ENCODE measurements around the gene CBS.
"Not testable (repeated sequence)": the region's sequence is repeated elsewhere in the genome, so short reads cannot be mapped to it uniquely, and the experiment has no call there.

The CBS gene

GRCh38 chr21:43102281-43102680 lies 26.6 kb upstream of the CBS start:
- H3K4me2 ChIP-seq (ENCODE audit: low read length, poor library complexity, severe bottlenecking); H3K27ac ChIP-seq (ENCODE audit: low read length, poor library complexity, severe bottlenecking); H3K4me3 ChIP-seq (ENCODE audit: insufficient read depth in 1 of 2, low read depth in 1 of 2, low read length in 2 of 2); H2BK120ac ChIP-seq (ENCODE audit: low read depth, low read length); H2BK15ac ChIP-seq (ENCODE audit: low read depth, poor library complexity, severe bottlenecking); H3K9ac ChIP-seq (ENCODE audit: low read length); DNase-seq; H2BK12ac ChIP-seq (ENCODE audit: low read length in 2 of 2); H3K4me1 ChIP-seq (ENCODE audit: control insufficient read depth, insufficient read depth, low read depth, low read length); H3K4ac ChIP-seq (ENCODE audit: low read depth in 1 of 2, low read length in 2 of 2); H3K18ac ChIP-seq (ENCODE audit: low read depth in 1 of 2, low read length in 2 of 2); H2AK5ac ChIP-seq (ENCODE audit: low read length, severe bottlenecking); H3K14ac ChIP-seq (ENCODE audit: low read length in 2 of 2); H2AFZ ChIP-seq (ENCODE audit: low read depth, low read length); H3K27me3 ChIP-seq (ENCODE audit: control insufficient read depth in 1 of 2, insufficient read depth in 1 of 2, low read length in 2 of 2); H3K79me1 ChIP-seq (replicated peaks; ENCODE audit: low read length, poor library complexity, severe bottlenecking); H3K36me3 ChIP-seq (ENCODE audit: control insufficient read depth in 1 of 2, insufficient read depth in 2 of 2, low read depth in 1 of 2, low read length in 2 of 2); H4K8ac ChIP-seq (ENCODE audit: low read length); H4K91ac ChIP-seq (ENCODE audit: low read length); H2BK5ac ChIP-seq (ENCODE audit: low read depth, low read length, poor library complexity, severe bottlenecking); H3K9me3 ChIP-seq (ENCODE audit: control insufficient read depth, low read length); H3K23ac ChIP-seq (ENCODE audit: low read length in 2 of 2): not testable (repeated sequence)
- WGBS: no CpG with 5 or more reads among the region's 4 CpGs

DNA sequence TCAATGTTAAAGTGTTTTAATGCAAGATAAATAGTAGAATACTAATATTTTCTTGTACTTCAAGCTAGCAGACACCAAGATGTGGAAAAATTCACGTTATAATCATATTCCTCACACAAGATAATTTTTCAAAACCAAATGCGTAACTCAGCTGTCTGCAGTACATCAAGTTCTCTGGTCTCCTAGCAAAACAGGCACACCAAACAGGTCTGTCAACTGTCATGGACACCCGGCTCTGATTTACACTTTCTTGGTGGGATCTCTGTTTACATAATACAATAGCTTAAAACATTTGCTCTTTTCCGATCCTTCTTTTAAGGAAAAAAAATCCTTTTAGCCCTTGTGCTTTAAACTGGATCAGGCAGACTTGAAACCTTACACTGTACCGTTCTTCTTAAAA lies 26.0 kb upstream of the CBS start:
- H3K4ac ChIP-seq (ENCODE audit: low read depth in 1 of 2, low read length in 2 of 2); H3K9ac ChIP-seq (ENCODE audit: low read length); H2BK12ac ChIP-seq (ENCODE audit: low read length in 2 of 2); H3K27ac ChIP-seq (ENCODE audit: low read length, poor library complexity, severe bottlenecking); H2BK15ac ChIP-seq (ENCODE audit: low read depth, poor library complexity, severe bottlenecking); H2BK5ac ChIP-seq (ENCODE audit: low read depth, low read length, poor library complexity, severe bottlenecking); H4K8ac ChIP-seq (ENCODE audit: low read length); H3K18ac ChIP-seq (ENCODE audit: low read depth in 1 of 2, low read length in 2 of 2); H2BK120ac ChIP-seq (ENCODE audit: low read depth, low read length); H2AK5ac ChIP-seq (ENCODE audit: low read length, severe bottlenecking); H3K14ac ChIP-seq (ENCODE audit: low read length in 2 of 2); DNase-seq; H3K4me2 ChIP-seq (ENCODE audit: low read length, poor library complexity, severe bottlenecking); H4K91ac ChIP-seq (ENCODE audit: low read length); H3K4me3 ChIP-seq (ENCODE audit: insufficient read depth in 1 of 2, low read depth in 1 of 2, low read length in 2 of 2); H3K4me1 ChIP-seq (ENCODE audit: control insufficient read depth, insufficient read depth, low read depth, low read length); H3K79me1 ChIP-seq (replicated peaks; ENCODE audit: low read length, poor library complexity, severe bottlenecking); H3K36me3 ChIP-seq (ENCODE audit: control insufficient read depth in 1 of 2, insufficient read depth in 2 of 2, low read depth in 1 of 2, low read length in 2 of 2); H3K9me3 ChIP-seq (ENCODE audit: control insufficient read depth, low read length); H3K23ac ChIP-seq (ENCODE audit: low read length in 2 of 2); H3K27me3 ChIP-seq (ENCODE audit: control insufficient read depth in 1 of 2, insufficient read depth in 1 of 2, low read length in 2 of 2); H2AFZ ChIP-seq (ENCODE audit: low read depth, low read length): not testable (repeated sequence)
- no CpG with 5 or more reads among the region's 5 CpGs for WGBS

DNA sequence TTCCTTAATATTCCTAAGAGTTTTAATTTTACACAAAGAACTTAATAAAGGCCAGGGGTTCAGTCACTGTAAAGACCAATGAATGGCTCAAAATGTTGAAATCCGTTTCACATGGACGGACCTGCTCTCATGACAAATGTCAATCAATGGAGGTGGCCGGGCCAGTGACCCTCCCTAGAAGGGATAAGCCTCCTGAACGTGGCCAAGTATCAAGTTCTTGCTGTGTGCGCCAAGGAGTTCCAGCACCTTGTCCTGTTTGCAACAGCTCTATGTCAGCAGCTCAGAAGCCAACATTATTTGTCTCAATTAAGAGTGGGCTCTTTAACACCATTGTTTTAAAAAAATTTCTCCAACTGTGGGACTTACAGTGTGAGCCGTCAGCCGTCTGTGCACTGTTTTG lies 25.4 kb upstream of the CBS start:
- not testable (repeated sequence) for H3K9ac ChIP-seq (ENCODE audit: low read length); H2BK12ac ChIP-seq (ENCODE audit: low read length in 2 of 2); H3K4me3 ChIP-seq (ENCODE audit: insufficient read depth in 1 of 2, low read depth in 1 of 2, low read length in 2 of 2); H2BK5ac ChIP-seq (ENCODE audit: low read depth, low read length, poor library complexity, severe bottlenecking); H3K4me1 ChIP-seq (ENCODE audit: control insufficient read depth, insufficient read depth, low read depth, low read length); H4K91ac ChIP-seq (ENCODE audit: low read length); H3K4me2 ChIP-seq (ENCODE audit: low read length, poor library complexity, severe bottlenecking); H2AFZ ChIP-seq (ENCODE audit: low read depth, low read length); H3K36me3 ChIP-seq (ENCODE audit: control insufficient read depth in 1 of 2, insufficient read depth in 2 of 2, low read depth in 1 of 2, low read length in 2 of 2); H3K9me3 ChIP-seq (ENCODE audit: control insufficient read depth, low read length); H2BK15ac ChIP-seq (ENCODE audit: low read depth, poor library complexity, severe bottlenecking); H2BK120ac ChIP-seq (ENCODE audit: low read depth, low read length); DNase-seq; H3K18ac ChIP-seq (ENCODE audit: low read depth in 1 of 2, low read length in 2 of 2); H4K8ac ChIP-seq (ENCODE audit: low read length); H2AK5ac ChIP-seq (ENCODE audit: low read length, severe bottlenecking); H3K27ac ChIP-seq (ENCODE audit: low read length, poor library complexity, severe bottlenecking); H3K27me3 ChIP-seq (ENCODE audit: control insufficient read depth in 1 of 2, insufficient read depth in 1 of 2, low read length in 2 of 2); H3K4ac ChIP-seq (ENCODE audit: low read depth in 1 of 2, low read length in 2 of 2); H3K23ac ChIP-seq (ENCODE audit: low read length in 2 of 2); H3K14ac ChIP-seq (ENCODE audit: low read length in 2 of 2); H3K79me1 ChIP-seq (replicated peaks; ENCODE audit: low read length, poor library complexity, severe bottlenecking)
- no CpG with 5 or more reads among the region's 7 CpGs for WGBS

- not testable (repeated sequence) for H2AFZ ChIP-seq (ENCODE audit: low read depth, low read length); H2BK5ac ChIP-seq (ENCODE audit: low read depth, low read length, poor library complexity, severe bottlenecking); H2BK12ac ChIP-seq (ENCODE audit: low read length in 2 of 2); H3K4me2 ChIP-seq (ENCODE audit: low read length, poor library complexity, severe bottlenecking); H2AK5ac ChIP-seq (ENCODE audit: low read length, severe bottlenecking); H2BK15ac ChIP-seq (ENCODE audit: low read depth, poor library complexity, severe bottlenecking); H3K4me1 ChIP-seq (ENCODE audit: control insufficient read depth, insufficient read depth, low read depth, low read length); H4K8ac ChIP-seq (ENCODE audit: low read length); H3K4ac ChIP-seq (ENCODE audit: low read depth in 1 of 2, low read length in 2 of 2); H3K36me3 ChIP-seq (ENCODE audit: control insufficient read depth in 1 of 2, insufficient read depth in 2 of 2, low read depth in 1 of 2, low read length in 2 of 2); DNase-seq; H3K4me3 ChIP-seq (ENCODE audit: insufficient read depth in 1 of 2, low read depth in 1 of 2, low read length in 2 of 2); H3K14ac ChIP-seq (ENCODE audit: low read length in 2 of 2); H4K91ac ChIP-seq (ENCODE audit: low read length); H3K27ac ChIP-seq (ENCODE audit: low read length, poor library complexity, severe bottlenecking); H3K27me3 ChIP-seq (ENCODE audit: control insufficient read depth in 1 of 2, insufficient read depth in 1 of 2, low read length in 2 of 2); H3K18ac ChIP-seq (ENCODE audit: low read depth in 1 of 2, low read length in 2 of 2); H2BK120ac ChIP-seq (ENCODE audit: low read depth, low read length); H3K9ac ChIP-seq (ENCODE audit: low read length); H3K23ac ChIP-seq (ENCODE audit: low read length in 2 of 2); H3K79me1 ChIP-seq (replicated peaks; ENCODE audit: low read length, poor library complexity, severe bottlenecking); H3K9me3 ChIP-seq (ENCODE audit: control insufficient read depth, low read length)
- no CpG with 5 or more reads among the region's 16 CpGs for WGBS
These were observed 16.5 kb upstream of the CBS start for GRCh38 chr21:43091979-43092614.
